HepG2 (cell line): Measurements from ENCODE around the gene PUS7.

ENCODE experiments used
- TF ChIP-seq, protein P1 (sequence below): sonication (generic); formaldehyde crosslinking; IDR thresholded peaks from 2 replicates; pipeline ENCODE4 v1.5.1; 2020; ENCODE audit warnings: mild to moderate bottlenecking, missing genetic modification reagents, moderate library complexity
- TF ChIP-seq, protein P2 (sequence below): sonication (generic); formaldehyde crosslinking; IDR thresholded peaks from 2 replicates; pipeline ENCODE4 v1.5.0; 2020; ENCODE audit warnings: mild to moderate bottlenecking, missing genetic modification reagents, moderate library complexity

DNA sequence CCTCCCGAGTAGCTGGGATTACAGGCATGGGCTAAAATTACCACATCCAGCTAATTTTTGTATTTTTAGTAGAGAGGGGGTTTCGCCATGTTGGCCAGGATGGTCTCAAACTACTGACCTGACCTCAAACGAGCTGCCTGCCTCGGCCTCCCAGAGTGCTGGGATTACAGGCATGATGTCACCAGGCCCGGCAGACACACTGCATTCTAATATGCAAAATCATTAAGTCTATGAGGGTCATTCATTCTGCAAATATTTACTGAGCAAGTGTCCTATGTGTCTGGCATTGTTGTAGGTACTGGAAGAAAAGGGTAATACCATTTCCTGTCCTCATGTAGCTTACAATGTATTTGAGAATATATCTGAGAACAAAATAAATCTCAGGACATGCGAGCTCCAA, 2.7 kb downstream of the PUS7 start:
- TF ChIP-seq, protein P1, sequence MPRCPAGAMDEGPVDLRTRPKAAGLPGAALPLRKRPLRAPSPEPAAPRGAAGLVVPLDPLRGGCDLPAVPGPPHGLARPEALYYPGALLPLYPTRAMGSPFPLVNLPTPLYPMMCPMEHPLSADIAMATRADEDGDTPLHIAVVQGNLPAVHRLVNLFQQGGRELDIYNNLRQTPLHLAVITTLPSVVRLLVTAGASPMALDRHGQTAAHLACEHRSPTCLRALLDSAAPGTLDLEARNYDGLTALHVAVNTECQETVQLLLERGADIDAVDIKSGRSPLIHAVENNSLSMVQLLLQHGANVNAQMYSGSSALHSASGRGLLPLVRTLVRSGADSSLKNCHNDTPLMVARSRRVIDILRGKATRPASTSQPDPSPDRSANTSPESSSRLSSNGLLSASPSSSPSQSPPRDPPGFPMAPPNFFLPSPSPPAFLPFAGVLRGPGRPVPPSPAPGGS (CRISPR knock-in tag): no peak
- TF ChIP-seq, protein P2, sequence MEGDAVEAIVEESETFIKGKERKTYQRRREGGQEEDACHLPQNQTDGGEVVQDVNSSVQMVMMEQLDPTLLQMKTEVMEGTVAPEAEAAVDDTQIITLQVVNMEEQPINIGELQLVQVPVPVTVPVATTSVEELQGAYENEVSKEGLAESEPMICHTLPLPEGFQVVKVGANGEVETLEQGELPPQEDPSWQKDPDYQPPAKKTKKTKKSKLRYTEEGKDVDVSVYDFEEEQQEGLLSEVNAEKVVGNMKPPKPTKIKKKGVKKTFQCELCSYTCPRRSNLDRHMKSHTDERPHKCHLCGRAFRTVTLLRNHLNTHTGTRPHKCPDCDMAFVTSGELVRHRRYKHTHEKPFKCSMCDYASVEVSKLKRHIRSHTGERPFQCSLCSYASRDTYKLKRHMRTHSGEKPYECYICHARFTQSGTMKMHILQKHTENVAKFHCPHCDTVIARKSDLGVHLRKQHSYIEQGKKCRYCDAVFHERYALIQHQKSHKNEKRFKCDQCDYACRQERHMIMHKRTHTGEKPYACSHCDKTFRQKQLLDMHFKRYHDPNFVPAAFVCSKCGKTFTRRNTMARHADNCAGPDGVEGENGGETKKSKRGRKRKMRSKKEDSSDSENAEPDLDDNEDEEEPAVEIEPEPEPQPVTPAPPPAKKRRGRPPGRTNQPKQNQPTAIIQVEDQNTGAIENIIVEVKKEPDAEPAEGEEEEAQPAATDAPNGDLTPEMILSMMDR (CRISPR knock-in tag): no peak
